Endothelial cell of umbilical vein (primary cell): ENCODE measurements around the gene GRK4. TPM values are rescaled to one million over a fixed set of nuclear protein-coding genes. Genes with fewer than 3 reads are reported as not detected.

Experiments
- BruUV-seq: library from RNA; stranded (reverse); fragments of 400-500 nt; replicated peaks from 2 replicates; lab custom pipeline; 2021; lab: Mats Ljungman, UMichigan
- CTCF ChIA-PET: fragments of 300-600, 350-600 bp; sonication (Branson Sonifier 250); formaldehyde crosslinking; loops from one replicate; lab custom pipeline; 2021; ENCODE audit warnings: antibody characterized with exemption, inconsistent platforms; lab: Charles Lee
- POLR2A ChIA-PET: fragments of 300-600, 350-600 bp; sonication (Branson Sonifier 250); formaldehyde crosslinking; loops from one replicate; lab custom pipeline; 2021; ENCODE audit warnings: antibody characterized with exemption, inconsistent platforms; lab: Charles Lee
- DNase-seq: peaks from one replicate; pipeline ENCODE4 v3.0.0-alpha.2; 2011; ENCODE audit warnings: low read depth, low spot score
- FAIRE-seq: peaks from 2 replicates; lab custom pipeline; 2011; peaks lifted over from hg19 to GRCh38; lab: Jason Lieb, UNC
- H2AFZ ChIP-seq: 2 replicates; pipeline ENCODE4 v1.6.0; 2012; ENCODE audit warnings: low read depth, low read length, control low read depth, inconsistent platforms
- H3K27ac ChIP-seq: 2 replicates; pipeline ENCODE4 v1.5.1; 2011; ENCODE audit warnings: low read depth, mild to moderate bottlenecking, control low read depth, low read length, moderate library complexity; ENCODE audit not compliant: insufficient read depth
- H3K27me3 ChIP-seq, 2 experiments: 2 replicates each; pipeline versions ENCODE4 v1.6.0 to v1.6.1; 2011; ENCODE audit warnings: low read length in 2 of 2, mixed read lengths in 1 of 2; ENCODE audit not compliant: control insufficient read depth in 2 of 2, insufficient read depth in 2 of 2
- H3K36me3 ChIP-seq, 2 experiments: 2 replicates in 1 of 2; 3 replicates in 1 of 2; pipeline ENCODE4 v1.5.1; 2011; ENCODE audit warnings: low read length in 2 of 2, mild to moderate bottlenecking in 1 of 2, moderate library complexity in 1 of 2; ENCODE audit not compliant: control insufficient read depth in 2 of 2, insufficient read depth in 2 of 2; ENCODE audit errors: extremely low read depth in 1 of 2
- H3K4me1 ChIP-seq: 3 replicates; pipeline ENCODE4 v1.5.1; 2011; ENCODE audit warnings: mild to moderate bottlenecking, low read length; ENCODE audit not compliant: control insufficient read depth, insufficient read depth; ENCODE audit errors: extremely low read depth
- H3K4me2 ChIP-seq: 2 replicates; pipeline ENCODE4 v1.6.1; 2011; ENCODE audit warnings: low read length, control low read depth, mixed read lengths; ENCODE audit not compliant: insufficient read depth
- H3K4me3 ChIP-seq, 3 experiments: fragments of 200-600 bp in 1 of 3; sonication (generic), shearing (Covaris generic) in 1 of 3; replicated peaks in 1 of 3; 2 replicates each; pipeline ENCODE4 v1.5.1; 2011 to 2016; ENCODE audit warnings: control low read depth in 3 of 3, low read length in 3 of 3, mild to moderate bottlenecking in 2 of 3, inconsistent platforms in 1 of 3, low read depth in 1 of 3, moderate library complexity in 1 of 3; ENCODE audit not compliant: insufficient read depth in 1 of 3
- H3K79me2 ChIP-seq: 2 replicates; pipeline ENCODE4 v1.6.0; 2012; ENCODE audit warnings: low read length, inconsistent platforms; ENCODE audit not compliant: control insufficient read depth, insufficient read depth
- H3K9ac ChIP-seq: replicated peaks from 2 replicates; pipeline ENCODE3; 2011; ENCODE audit warnings: low read length, control low read depth; ENCODE audit not compliant: insufficient read depth; ENCODE audit errors: extremely low read depth
- H3K9me1 ChIP-seq: replicated peaks from 3 replicates; pipeline ENCODE4 v1.6.0; 2011; ENCODE audit warnings: mild to moderate bottlenecking, low read length; ENCODE audit not compliant: control insufficient read depth, insufficient read depth; ENCODE audit errors: extremely low read depth
- H3K9me3 ChIP-seq: replicated peaks from 2 replicates; pipeline ENCODE4 v1.5.1; 2012; ENCODE audit warnings: low read length, inconsistent platforms; ENCODE audit not compliant: control insufficient read depth, insufficient read depth
- H4K20me1 ChIP-seq: replicated peaks from 2 replicates; pipeline ENCODE3; 2011; ENCODE audit warnings: mild to moderate bottlenecking, low read length; ENCODE audit not compliant: control insufficient read depth, insufficient read depth; ENCODE audit errors: extremely low read depth
- EZH2 ChIP-seq: IDR thresholded peaks from 2 replicates; pipeline ENCODE4 v1.6.1; 2012; ENCODE audit warnings: borderline replicate concordance, low read depth, mild to moderate bottlenecking, moderate library complexity, low read length, inconsistent platforms; ENCODE audit not compliant: severe bottlenecking
- FOS ChIP-seq: IDR thresholded peaks from 2 replicates; pipeline ENCODE4 v1.6.1; 2011; ENCODE audit warnings: mild to moderate bottlenecking, low read length, moderate library complexity, borderline replicate concordance; ENCODE audit not compliant: insufficient read depth
- GATA2 ChIP-seq: IDR thresholded peaks from 2 replicates; pipeline ENCODE4 v1.7.0; 2011; ENCODE audit warnings: low read depth, mild to moderate bottlenecking, moderate library complexity, mixed read lengths, low read length; ENCODE audit not compliant: insufficient read length, insufficient read depth
- JUN ChIP-seq: IDR thresholded peaks from 2 replicates; pipeline ENCODE4 v1.6.1; 2011; ENCODE audit warnings: borderline replicate concordance, low read depth; ENCODE audit not compliant: insufficient read length, insufficient read depth
- MYC ChIP-seq: IDR thresholded peaks from one replicate; pipeline ENCODE4 v1.6.1; 2011; ENCODE audit warnings: mild to moderate bottlenecking, low read depth, low read length
- POLR2A ChIP-seq: IDR thresholded peaks from 2 replicates; pipeline ENCODE4 v1.6.1; 2012; ENCODE audit warnings: low read depth, mild to moderate bottlenecking, control low read depth, low read length
- POLR2AphosphoS5 ChIP-seq: IDR thresholded peaks from 2 replicates; pipeline ENCODE4 v1.6.1; 2012; ENCODE audit warnings: low read depth, mild to moderate bottlenecking, control low read depth, low read length, moderate library complexity; ENCODE audit not compliant: insufficient read depth
- dilution Hi-C: fragments of 300-500 bp; cut with MboI; formaldehyde crosslinking; loops from one replicate; pipeline ENCODE4 v1.15.0; 2019; ENCODE audit warnings: low sequenced_read_pairs; ENCODE audit not compliant: extremely low pct_ligation_motif_present
- intact Hi-C: fragments of 100-400 bp; cut with micrococcal nuclease; formaldehyde crosslinking; loops from one replicate; pipeline ENCODE4 v1.10.0; 2022
- polyA plus RNA-seq, 4 experiments: library from polyadenylated mRNA; depleted of rRNA in 3 of 4; stranded (reverse) in 3 of 4; unstranded in 1 of 4; fragments of >200 nt; gene quantifications; 2 replicates each; pipeline versions ENCODE4 v1.2.1 to v1.2.3, GENCODE V29; 2011 to 2012; ENCODE audit warnings: missing spikeins in 1 of 4
- total RNA-seq: library from RNA; stranded (reverse); gene quantifications from 2 replicates; pipeline ENCODE4 v1.2.3, GENCODE V29; 2021
- TF ChIP-seq, protein P1 (sequence below), 2 donors: IDR thresholded peaks; 1 replicate in 1 of 2; 2 replicates in 1 of 2; pipeline ENCODE4 v1.5.1; 2011; ENCODE audit warnings: low read length in 2 of 2, mild to moderate bottlenecking in 2 of 2, moderate library complexity in 2 of 2, control low read depth in 1 of 2, inconsistent platforms in 1 of 2, low read depth in 1 of 2; ENCODE audit not compliant: insufficient read depth in 1 of 2; ENCODE audit errors: extremely low read depth in 1 of 2
- TF ChIP-seq, protein P2 (sequence below): IDR thresholded peaks from 2 replicates; pipeline ENCODE4 v1.6.1; 2011; ENCODE audit not compliant: insufficient read depth, insufficient read length

Gene GRK4
- total and polyA plus RNA-seq, 2 donors (not counting 3 experiments of a cell fraction or from before 2014, with no cell fraction given): 3.1 to 6.3 TPM

DNA sequence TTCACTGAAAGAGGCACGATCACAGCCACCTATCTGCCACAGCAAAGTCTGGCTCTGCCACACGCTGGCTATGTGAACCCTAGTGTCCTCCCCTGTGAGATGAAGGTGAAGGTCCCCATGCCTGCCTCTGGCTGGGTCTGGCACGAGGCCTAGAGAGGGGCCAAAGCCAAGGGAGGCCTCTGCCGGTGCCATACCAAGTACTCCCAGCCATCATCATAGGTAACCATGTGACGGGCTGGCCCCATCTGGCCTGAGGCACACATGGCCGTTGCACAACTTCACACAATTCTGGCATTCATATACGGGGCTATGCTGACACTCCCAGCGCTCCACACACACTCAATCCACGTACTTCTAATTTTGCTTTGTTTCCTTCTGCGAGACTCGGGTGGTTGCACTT is 15.4 kb upstream of the GRK4 start:
- POLR2A ChIA-PET: no interaction called here

More for the DNA sequence above, 15.4 kb upstream of the GRK4 start:
- no peak for FAIRE-seq
- H3K4me1 ChIP-seq: no peaks in the 10 kb centered on the region
- peaks cover 33 to 61% of the 10 kb centered on the region in 2 experiments for H3K36me3 ChIP-seq
- no peak overlapping the region for H3K9ac ChIP-seq
- dilution Hi-C loops (no loop called here), intact Hi-C loops (no loop called here)
- H3K27ac ChIP-seq: no peak overlapping the region
- H3K27me3 ChIP-seq: no peaks in the 10 kb centered on the region
- H4K20me1 ChIP-seq: no peaks in the 10 kb centered on the region
- peaks cover 2% of the 10 kb centered on the region for H3K79me2 ChIP-seq
- CTCF ChIA-PET: interaction anchor here (1.1 to 3.0 kb wide), 3 partner anchors 13 to 76 kb away, joined by 3 to 21 read pairs (median 3); partner anchors contain the start of genes GRK4 and NOP14
- no peak overlapping the region for H3K4me3 ChIP-seq
- BruUV-seq: no TSS peak
- H2AFZ ChIP-seq: no peak overlapping the region
- H3K9me1 ChIP-seq: no peaks in the 10 kb centered on the region
- no peak overlapping the region for H3K4me2 ChIP-seq
- H3K9me3 ChIP-seq: no peaks in the 10 kb centered on the region
- TF ChIP-seq POLR2A (no peak), GATA2 (no peak), EZH2 (no peak), MYC (no peak), JUN (no peak), FOS (no peak), POLR2AphosphoS5 (no peak)
- TF ChIP-seq, protein P1, sequence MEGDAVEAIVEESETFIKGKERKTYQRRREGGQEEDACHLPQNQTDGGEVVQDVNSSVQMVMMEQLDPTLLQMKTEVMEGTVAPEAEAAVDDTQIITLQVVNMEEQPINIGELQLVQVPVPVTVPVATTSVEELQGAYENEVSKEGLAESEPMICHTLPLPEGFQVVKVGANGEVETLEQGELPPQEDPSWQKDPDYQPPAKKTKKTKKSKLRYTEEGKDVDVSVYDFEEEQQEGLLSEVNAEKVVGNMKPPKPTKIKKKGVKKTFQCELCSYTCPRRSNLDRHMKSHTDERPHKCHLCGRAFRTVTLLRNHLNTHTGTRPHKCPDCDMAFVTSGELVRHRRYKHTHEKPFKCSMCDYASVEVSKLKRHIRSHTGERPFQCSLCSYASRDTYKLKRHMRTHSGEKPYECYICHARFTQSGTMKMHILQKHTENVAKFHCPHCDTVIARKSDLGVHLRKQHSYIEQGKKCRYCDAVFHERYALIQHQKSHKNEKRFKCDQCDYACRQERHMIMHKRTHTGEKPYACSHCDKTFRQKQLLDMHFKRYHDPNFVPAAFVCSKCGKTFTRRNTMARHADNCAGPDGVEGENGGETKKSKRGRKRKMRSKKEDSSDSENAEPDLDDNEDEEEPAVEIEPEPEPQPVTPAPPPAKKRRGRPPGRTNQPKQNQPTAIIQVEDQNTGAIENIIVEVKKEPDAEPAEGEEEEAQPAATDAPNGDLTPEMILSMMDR (IDR thresholded peaks at IDR 0.05; ENCODE audit: extremely low read depth in 1 of 2, insufficient read depth in 1 of 2, low read depth in 1 of 2, low read length in 2 of 2): no peak
- TF ChIP-seq, protein P2, sequence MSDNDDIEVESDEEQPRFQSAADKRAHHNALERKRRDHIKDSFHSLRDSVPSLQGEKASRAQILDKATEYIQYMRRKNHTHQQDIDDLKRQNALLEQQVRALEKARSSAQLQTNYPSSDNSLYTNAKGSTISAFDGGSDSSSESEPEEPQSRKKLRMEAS: no peak
- DNase-seq: no peak
